PC-3 (cell line): ENCODE data around the gene BASP1. TPM values are rescaled to one million over a fixed set of nuclear protein-coding genes. Genes with fewer than 3 reads are reported as not detected.

Experiments used
- ATAC-seq: fragments of 200-7000 bp; cut with Tn5 transposase; 2 replicates; pipeline ENCODE4 v1.9.1; 2020; ENCODE audit warnings: mild to moderate bottlenecking, moderate library complexity
- BruUV-seq: library from RNA; stranded (reverse); fragments of 400-500 nt; replicated peaks from 2 replicates; lab custom pipeline; 2021; lab: Mats Ljungman, UMichigan
- CTCF ChIA-PET: fragments of 300-600 bp; sonication (Branson Sonifier 250); formaldehyde crosslinking; loops from one replicate; lab custom pipeline; 2022; ENCODE audit warnings: antibody characterized with exemption; lab: Charles Lee
- POLR2A ChIA-PET: fragments of 300-600 bp; sonication (Branson Sonifier 250); formaldehyde crosslinking; loops from one replicate; lab custom pipeline; 2022; ENCODE audit warnings: antibody characterized with exemption; ENCODE audit not compliant: unreplicated experiment; lab: Charles Lee
- DNase-seq: peaks from one replicate; pipeline ENCODE4 v3.0.0-alpha.2; 2015
- H2AFZ ChIP-seq: fragments of 300-600 bp; sonication (generic); 2 replicates; pipeline ENCODE4 v1.6.0; 2016; ENCODE audit warnings: antibody characterized with exemption, low read length
- H3F3A ChIP-seq: fragments of 300-600 bp; sonication (generic); one replicate; pipeline ENCODE4 v1.6.0; 2017; ENCODE audit warnings: antibody characterized with exemption, low read length, control low read depth, mild to moderate bottlenecking; ENCODE audit not compliant: unreplicated experiment
- H3K27ac ChIP-seq: fragments of 300-600 bp; sonication (generic); 2 replicates; pipeline ENCODE4 v1.5.1; 2016; ENCODE audit warnings: mild to moderate bottlenecking, low read length
- H3K27me3 ChIP-seq: fragments of 300-600 bp; sonication (generic); 2 replicates; pipeline ENCODE4 v1.6.1; 2016; ENCODE audit warnings: low read length, mixed read lengths
- H3K36me3 ChIP-seq: fragments of 300-600 bp; sonication (generic); 2 replicates; pipeline ENCODE4 v1.6.1; 2016; ENCODE audit warnings: low read depth, mixed run types, low read length, mixed read lengths
- H3K4me1 ChIP-seq: fragments of 300-600 bp; sonication (generic); 2 replicates; pipeline ENCODE4 v1.5.1; 2016; ENCODE audit warnings: low read length; ENCODE audit not compliant: insufficient read depth
- H3K4me2 ChIP-seq: fragments of 300-600 bp; sonication (generic); 2 replicates; pipeline ENCODE4 v1.6.0; 2016; ENCODE audit warnings: low read length
- H3K4me3 ChIP-seq: fragments of 300-600 bp; sonication (generic); 2 replicates; pipeline ENCODE4 v1.5.1; 2016; ENCODE audit warnings: mild to moderate bottlenecking, low read length, mixed read lengths
- H3K79me2 ChIP-seq: fragments of 300-600 bp; sonication (generic); 2 replicates; pipeline ENCODE4 v1.6.1; 2017; ENCODE audit warnings: low read length, mixed read lengths
- H3K9ac ChIP-seq: fragments of 300-600 bp; sonication (generic); 2 replicates; pipeline ENCODE4 v1.6.0; 2016; ENCODE audit warnings: mild to moderate bottlenecking, low read length
- H3K9me2 ChIP-seq: fragments of 300-600 bp; sonication (generic); replicated peaks from 2 replicates; pipeline ENCODE4 v1.6.1; 2016; ENCODE audit warnings: mixed run types, low read length, mixed read lengths
- H3K9me3 ChIP-seq: fragments of 300-600 bp; sonication (generic); 2 replicates; pipeline ENCODE4 v1.6.1; 2016; ENCODE audit warnings: low read length, mixed read lengths
- H4K20me1 ChIP-seq: fragments of 300-600 bp; sonication (generic); 2 replicates; pipeline ENCODE4 v1.6.1; 2016; ENCODE audit warnings: low read length, mixed read lengths
- CTCF ChIP-seq: fragments of 300-600 bp; sonication (generic); conservative IDR thresholded peaks from 2 replicates; pipeline ENCODE4 v1.5.1; 2017; ENCODE audit warnings: antibody characterized with exemption, low read depth, mild to moderate bottlenecking, low read length
- EZH2 ChIP-seq: fragments of 300-600 bp; sonication (generic); IDR thresholded peaks from one replicate; pipeline ENCODE4 v1.6.1; 2017; ENCODE audit warnings: antibody characterized with exemption, mild to moderate bottlenecking, low read length; ENCODE audit not compliant: unreplicated experiment
- EZH2phosphoT487 ChIP-seq: fragments of 300-600 bp; sonication (generic); IDR thresholded peaks from 2 replicates; pipeline ENCODE4 v1.6.1; 2018; ENCODE audit warnings: mild to moderate bottlenecking, antibody characterized with exemption, low read length, borderline replicate concordance
- intact Hi-C: fragments of 100-400 bp; cut with micrococcal nuclease; formaldehyde crosslinking; loops from 2 replicates; pipeline ENCODE4 v1.9.0; 2023
- total RNA-seq: library from RNA; depleted of rRNA; stranded (reverse); fragments of >200 nt; gene quantifications from 2 replicates; pipeline ENCODE4 v1.2.3, GENCODE V29; 2014

BASP1 gene
- total RNA-seq, 1 experiment from 2014 or later = 169 TPM

GRCh38 chr5:17178373-17178675 is 39.1 kb upstream of the BASP1 start:
- no peak overlapping the region for H3K4me3 ChIP-seq
- peaks cover 25% of the 10 kb centered on the region for H3K4me1 ChIP-seq
- no peaks in the 10 kb centered on the region for H3K9me2 ChIP-seq
- BruUV-seq = no TSS peak
- no peak overlapping the region for H3K4me2 ChIP-seq
- H3K27ac ChIP-seq = no peak overlapping the region
- no peaks in the 10 kb centered on the region for H3K9me3 ChIP-seq
- H4K20me1 ChIP-seq = no peaks in the 10 kb centered on the region
- DNase-seq (no peak), ATAC-seq (no peak)
- TF ChIP-seq EZH2phosphoT487 (no peak), CTCF (no peak), EZH2 (no peak)
- ChIA-PET CTCF (no interaction called here), POLR2A (no interaction called here)
- no peaks in the 10 kb centered on the region for H3F3A ChIP-seq
- H3K79me2 ChIP-seq = no peaks in the 10 kb centered on the region
- no peak overlapping the region for H3K9ac ChIP-seq
- no peak overlapping the region for H2AFZ ChIP-seq
- no peaks in the 10 kb centered on the region for H3K36me3 ChIP-seq
- intact Hi-C loops = no loop called here
- H3K27me3 ChIP-seq = no peaks in the 10 kb centered on the region

GRCh38 chr5:17180330-17180843 is 37.0 kb upstream of the BASP1 start:
- intact Hi-C loops = no loop called here
- Histone ChIP-seq H3F3A (no peaks in the 10 kb centered on the region), H3K36me3 (no peaks in the 10 kb centered on the region), H3K4me2 (peak overlapping the region; percentile 18; the same call in 1 of the 2 replicates), H3K9me3 (no peaks in the 10 kb centered on the region), H3K79me2 (no peaks in the 10 kb centered on the region), H3K4me1 (peaks cover 26% of the 10 kb centered on the region), H3K9ac (peak overlapping the region; percentile 27), H4K20me1 (no peaks in the 10 kb centered on the region), H3K27ac (peak overlapping the region; percentile 78), H3K27me3 (no peaks in the 10 kb centered on the region), H2AFZ (peak overlapping the region; percentile 3; the same call in 1 of the 2 replicates), H3K9me2 (no peaks in the 10 kb centered on the region), H3K4me3 (no peak overlapping the region)
- DNase-seq (no peak), ATAC-seq (no peak)
- TF ChIP-seq CTCF (no peak), EZH2phosphoT487 (no peak), EZH2 (no peak)
- ChIA-PET POLR2A (no interaction called here), CTCF (no interaction called here)
- no TSS peak for BruUV-seq

GRCh38 chr5:17180864-17181723 is 36.3 kb upstream of the BASP1 start:
- Histone ChIP-seq H3K4me3 (no peak overlapping the region), H3K9ac (peak overlapping the region; percentile 28), H4K20me1 (no peaks in the 10 kb centered on the region), H3F3A (no peaks in the 10 kb centered on the region), H3K9me2 (no peaks in the 10 kb centered on the region), H2AFZ (peak overlapping the region; percentile 15), H3K27me3 (no peaks in the 10 kb centered on the region), H3K27ac (peak overlapping the region; percentile 78), H3K4me2 (peak overlapping the region; percentile 18), H3K9me3 (no peaks in the 10 kb centered on the region), H3K4me1 (peaks cover 33% of the 10 kb centered on the region), H3K79me2 (no peaks in the 10 kb centered on the region), H3K36me3 (no peaks in the 10 kb centered on the region)
- intact Hi-C loops = no loop called here
- POLR2A ChIA-PET = no interaction called here
- TF ChIP-seq EZH2 (no peak), EZH2phosphoT487 (no peak), CTCF (no peak)
- CTCF ChIA-PET = interaction anchor here (0.6 kb wide), 1 partner anchor 123 kb away, joined by 3 read pairs; no protein-coding TSS in a partner anchor
- peak; percentile 33; the same call in 1 of the 2 replicates for ATAC-seq
- peak; percentile 95 for DNase-seq
- no TSS peak for BruUV-seq
